GM21528 (cell line): ENCODE results near the gene KCNH4.
"Not testable (repeated sequence)": the region's sequence is repeated elsewhere in the genome, so short reads cannot be mapped to it uniquely, and the experiment has no call there.

Experiments
- ATAC-seq: cut with Tn5 transposase; IDR thresholded peaks from one replicate; pipeline ENCODE4 v1.9.1; 2021; ENCODE audit warnings: mild to moderate bottlenecking, moderate library complexity; ENCODE audit not compliant: unreplicated experiment, low FRiP score

The KCNH4 gene

DNA sequence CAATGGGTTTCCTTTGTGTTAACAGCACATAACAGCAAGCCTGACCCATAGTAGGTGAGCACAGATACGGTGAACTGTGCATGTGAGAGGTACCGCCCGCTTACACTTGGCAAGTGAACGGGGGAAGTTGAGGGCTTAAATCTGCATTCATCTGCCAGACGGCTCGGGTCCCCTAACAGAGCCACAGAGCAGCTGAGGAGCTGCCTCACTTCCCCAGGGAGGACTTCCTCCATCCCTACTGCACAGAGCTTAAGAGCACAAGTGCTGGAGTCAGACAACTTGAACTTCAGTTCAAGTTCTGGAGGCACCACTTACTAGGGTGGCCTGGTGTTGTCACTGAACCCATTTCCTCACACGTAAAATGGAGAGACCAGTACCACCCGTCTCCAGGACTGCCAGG lies 39.6 kb downstream of the KCNH4 start:
- ATAC-seq, result no peak

DNA sequence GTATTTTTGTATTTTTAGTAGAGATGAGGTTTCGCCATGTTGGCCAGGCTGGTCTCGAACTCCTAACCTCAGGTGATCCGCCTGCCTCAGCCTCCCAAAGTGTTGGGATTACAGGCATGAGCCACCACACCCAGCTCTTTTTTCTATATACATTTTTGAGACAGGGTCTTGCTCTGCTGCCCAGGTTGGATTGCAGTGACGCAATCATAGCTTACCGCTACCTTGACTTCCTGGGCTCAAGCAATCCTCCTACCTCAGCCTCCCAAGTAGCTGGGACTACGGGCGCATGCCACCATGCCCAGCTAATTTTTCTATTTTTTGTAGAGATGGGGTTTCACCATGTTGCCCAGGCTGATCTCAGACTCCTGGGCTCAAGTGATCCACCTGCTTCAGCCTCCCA lies 40.3 kb downstream of the KCNH4 start:
- ATAC-seq, result not testable (repeated sequence)

- ATAC-seq, result no peak
Measured at GRCh38 chr17:42138749-42139492, 42.0 kb downstream of the KCNH4 start.

GRCh38 chr17:42136654-42137051 lies 44.3 kb downstream of the KCNH4 start:
- no peak for ATAC-seq

- ATAC-seq, result no peak
Measured at GRCh38 chr17:42135664-42136653, 45.0 kb downstream of the KCNH4 start.

DNA sequence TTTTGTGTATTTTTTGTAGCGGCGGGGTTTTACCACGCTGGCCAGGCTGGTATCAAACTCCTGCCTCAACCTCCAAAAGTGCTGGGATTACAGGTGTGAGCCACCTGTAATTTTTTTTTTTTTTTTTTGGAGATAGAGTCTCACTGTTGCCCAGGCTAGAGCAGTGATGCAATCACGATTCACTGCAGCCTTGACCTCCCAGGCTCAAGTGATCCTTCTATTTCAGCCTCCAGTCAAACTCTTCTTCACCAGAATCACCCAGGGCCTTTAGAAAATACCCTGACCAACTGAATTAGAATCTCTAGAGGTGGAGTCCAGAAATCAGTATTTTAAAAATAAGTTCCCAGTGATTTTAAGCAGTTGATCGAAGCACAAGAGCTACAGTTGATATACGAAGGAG lies 45.8 kb downstream of the KCNH4 start:
- ATAC-seq, result no peak

DNA sequence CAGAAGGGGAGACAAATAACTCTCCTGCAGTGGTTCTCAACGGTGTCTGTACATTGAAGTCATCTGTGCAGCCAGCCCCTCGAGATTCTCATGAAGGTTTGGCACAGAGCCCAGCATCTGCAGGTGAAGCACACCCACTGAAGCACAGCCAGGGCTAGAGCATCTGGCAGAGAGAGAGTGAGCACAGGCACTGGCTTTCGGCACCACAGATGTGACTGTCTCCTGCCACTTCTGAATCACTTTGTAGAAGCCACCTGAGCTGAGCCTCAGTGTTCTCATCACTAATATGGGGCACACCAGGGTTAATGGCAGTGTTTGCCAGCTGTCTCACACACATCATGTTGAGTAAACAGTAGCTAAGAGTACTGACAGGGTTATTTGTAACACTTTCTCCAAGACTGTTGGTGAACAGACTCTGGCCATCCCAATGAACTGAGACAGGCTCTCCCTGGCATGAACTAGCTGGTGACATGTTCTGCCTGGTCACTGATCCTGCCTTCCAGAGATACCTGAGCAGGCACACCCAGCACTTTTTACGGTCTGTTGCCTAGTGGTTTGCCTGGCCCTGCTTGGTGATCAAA lies 47.4 kb downstream of the KCNH4 start:
- ATAC-seq, result no peak

GRCh38 chr17:42132941-42133340 lies 48.0 kb downstream of the KCNH4 start:
- no peak for ATAC-seq

DNA sequence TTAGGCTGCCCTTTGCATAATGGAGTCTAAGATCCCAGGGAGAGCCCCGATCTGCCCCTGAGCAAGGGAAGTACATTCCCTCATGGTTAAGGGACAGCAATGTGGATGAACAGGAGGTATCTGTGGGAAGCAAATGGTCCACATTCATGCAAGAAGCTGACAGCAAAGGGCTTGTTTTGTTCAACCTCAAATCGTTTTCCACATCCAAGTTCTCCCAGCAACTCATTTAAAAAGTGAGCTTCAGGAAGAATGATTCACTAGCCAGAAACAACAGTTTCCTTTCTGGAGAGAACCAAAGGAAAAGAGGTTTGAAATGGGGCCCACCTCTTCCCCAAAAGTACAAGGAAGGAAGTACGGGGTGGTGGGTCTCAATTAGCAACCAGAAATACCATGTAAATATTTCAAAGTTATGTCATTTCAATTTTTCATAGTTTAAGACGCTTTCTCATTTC lies 48.9 kb downstream of the KCNH4 start:
- ATAC-seq, result no peak

DNA sequence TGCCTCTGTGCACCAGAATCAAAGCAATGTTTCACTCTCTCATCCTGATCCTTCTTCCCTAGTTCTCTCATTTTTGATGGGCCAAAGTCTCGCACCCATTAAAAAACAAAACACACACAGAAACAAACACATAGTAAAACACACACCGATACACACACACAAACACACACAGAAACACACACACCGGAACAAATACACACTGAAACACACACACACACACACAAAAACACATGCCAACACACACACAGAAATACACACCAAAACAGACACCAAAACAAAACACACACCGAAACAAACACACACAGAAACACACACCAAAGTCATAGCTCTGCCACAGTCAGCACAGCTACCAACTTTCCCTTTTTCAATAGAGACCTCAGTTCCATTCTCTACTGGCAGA lies 49.7 kb downstream of the KCNH4 start:
- no peak for ATAC-seq

- no peak for ATAC-seq
Measured at GRCh38 chr17:42130310-42130936, 50.5 kb downstream of the KCNH4 start.

GRCh38 chr17:42129109-42129837 lies 51.7 kb downstream of the KCNH4 start:
- no peak for ATAC-seq

DNA sequence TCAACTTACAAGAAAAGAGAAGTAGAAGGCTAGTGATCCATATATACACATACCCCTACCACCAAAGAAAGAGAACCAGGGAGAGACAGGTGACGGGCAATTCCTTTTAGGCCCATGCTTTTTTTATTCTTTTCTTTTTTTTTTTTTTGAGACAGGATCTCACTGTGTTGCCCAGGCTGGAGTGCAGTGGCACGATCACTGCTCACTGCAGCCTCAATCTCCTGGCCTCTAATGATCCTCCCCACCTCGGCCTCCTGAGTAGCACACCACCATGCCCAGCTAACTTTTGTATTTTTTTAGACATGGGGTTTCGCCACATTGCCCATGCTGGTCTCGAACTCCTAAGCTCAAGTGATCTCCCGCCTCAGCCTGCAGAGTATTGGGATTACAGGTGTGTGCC lies 53.5 kb downstream of the KCNH4 start:
- ATAC-seq, result no peak

DNA sequence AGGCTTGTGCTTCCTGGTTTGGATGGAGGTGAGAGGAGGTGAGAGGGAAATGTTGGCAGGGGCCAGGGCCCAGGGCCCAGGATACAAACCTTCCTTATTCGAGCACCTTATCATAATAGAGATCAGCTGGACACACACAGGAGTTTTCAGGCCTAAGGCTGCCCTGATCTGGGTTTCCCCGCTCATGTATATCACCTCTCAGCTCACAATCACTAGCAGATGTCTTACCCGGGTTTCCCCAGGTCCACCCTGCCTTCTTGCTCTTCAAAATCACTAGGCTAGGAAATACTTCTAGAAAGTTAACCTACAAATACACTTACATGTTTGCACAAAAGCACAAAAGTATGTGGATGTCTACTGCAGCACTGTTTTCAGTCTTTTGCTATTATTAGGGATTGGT lies 54.1 kb downstream of the KCNH4 start:
- ATAC-seq, result no peak

DNA sequence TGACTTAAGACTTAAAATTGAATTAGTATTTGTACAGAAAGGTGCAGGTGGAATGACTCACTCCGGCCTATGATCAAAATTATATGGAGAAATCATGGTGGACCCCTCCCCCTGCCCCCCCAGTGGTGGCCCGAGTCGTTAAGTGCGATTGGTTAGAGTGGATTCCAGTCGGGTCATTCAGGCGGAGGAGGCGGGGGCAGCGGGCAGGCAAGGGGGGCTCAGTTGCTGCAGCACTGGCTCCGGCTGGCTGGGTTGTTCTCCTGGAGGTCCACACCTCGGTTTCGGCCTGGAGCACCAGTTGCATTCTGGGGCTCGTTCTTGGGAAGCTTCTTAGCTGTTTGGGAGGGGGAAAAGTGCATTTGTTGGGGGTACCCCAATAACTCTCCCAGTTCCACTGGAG lies 55.4 kb downstream of the KCNH4 start:
- no peak for ATAC-seq

GRCh38 chr17:42124256-42124655 lies 56.7 kb downstream of the KCNH4 start:
- ATAC-seq, result no peak

GRCh38 chr17:42122371-42123303 lies 58.3 kb downstream of the KCNH4 start, which contains the start of gene HSPB9:
Gene HSPB9 (plus strand): TSS chr17:42122804. CDS start chr17:42122851, 47 bp downstream.
- ATAC-seq, result no peak

GRCh38 chr17:42120770-42121769 lies 59.9 kb downstream of the KCNH4 start, which contains the start of gene KAT2A:
Gene KAT2A (minus strand): TSS chr17:42121367. CDS start chr17:42121304, 63 bp downstream.
- peak; percentile 56 for ATAC-seq
